Left ventricle myocardium inferior (tissue), 1 donor: Measurements from ENCODE around the gene ZNF570. TPM values are rescaled to one million over a fixed set of nuclear protein-coding genes. Genes with fewer than 3 reads are reported as not detected.

Source experiments
- DNase-seq: peaks from one replicate; pipeline ENCODE4 v3.0.0-alpha.2; 2020
- H3K27ac ChIP-seq: fragments of 200-600 bp; replicated peaks from 2 replicates; pipeline ENCODE4 v1.8.0; 2021
- H3K27me3 ChIP-seq: fragments of 200-600 bp; 2 replicates; pipeline ENCODE4 v1.8.0; 2021; ENCODE audit warnings: low read depth
- H3K36me3 ChIP-seq: fragments of 200-600 bp; 2 replicates; pipeline ENCODE4 v1.8.0; 2021
- H3K4me1 ChIP-seq: fragments of 200-600 bp; 2 replicates; pipeline ENCODE4 v1.8.0; 2021
- H3K4me3 ChIP-seq: fragments of 200-600 bp; 2 replicates; pipeline ENCODE4 v1.8.0; 2021; ENCODE audit warnings: mild to moderate bottlenecking, moderate library complexity
- H3K9me3 ChIP-seq: fragments of 200-600 bp; replicated peaks from 2 replicates; pipeline ENCODE4 v1.8.0; 2021
- intact Hi-C: fragments of 100-400 bp; cut with micrococcal nuclease; formaldehyde crosslinking; loops from one replicate; pipeline ENCODE4 v1.11.0; 2022
- total RNA-seq: library from RNA; stranded (reverse); fragmentation: NEBNext Ultra II Directional; extraction: Animal tissue kit (Norgen Biotek cat#: 25700); gene quantifications from one replicate; pipeline ENCODE4 v1.2.1, GENCODE V29; 2021
- TF ChIP-seq, protein P1 (sequence below): fragments of 200-600 bp; IDR thresholded peaks from 2 replicates; pipeline ENCODE4 v1.8.0; 2021; ENCODE audit warnings: antibody characterized with exemption, mild to moderate bottlenecking, borderline replicate concordance
- donor health status: DM: no; HTN: yes; CAD: no; lungs with severe emphysema.

The ZNF570 gene
- total RNA-seq, 1 donor from 2014 or later: 7.9 TPM

GRCh38 chr19:37519890-37520289 is 50.7 kb downstream of the ZNF570 start:
- TF ChIP-seq, protein P1, sequence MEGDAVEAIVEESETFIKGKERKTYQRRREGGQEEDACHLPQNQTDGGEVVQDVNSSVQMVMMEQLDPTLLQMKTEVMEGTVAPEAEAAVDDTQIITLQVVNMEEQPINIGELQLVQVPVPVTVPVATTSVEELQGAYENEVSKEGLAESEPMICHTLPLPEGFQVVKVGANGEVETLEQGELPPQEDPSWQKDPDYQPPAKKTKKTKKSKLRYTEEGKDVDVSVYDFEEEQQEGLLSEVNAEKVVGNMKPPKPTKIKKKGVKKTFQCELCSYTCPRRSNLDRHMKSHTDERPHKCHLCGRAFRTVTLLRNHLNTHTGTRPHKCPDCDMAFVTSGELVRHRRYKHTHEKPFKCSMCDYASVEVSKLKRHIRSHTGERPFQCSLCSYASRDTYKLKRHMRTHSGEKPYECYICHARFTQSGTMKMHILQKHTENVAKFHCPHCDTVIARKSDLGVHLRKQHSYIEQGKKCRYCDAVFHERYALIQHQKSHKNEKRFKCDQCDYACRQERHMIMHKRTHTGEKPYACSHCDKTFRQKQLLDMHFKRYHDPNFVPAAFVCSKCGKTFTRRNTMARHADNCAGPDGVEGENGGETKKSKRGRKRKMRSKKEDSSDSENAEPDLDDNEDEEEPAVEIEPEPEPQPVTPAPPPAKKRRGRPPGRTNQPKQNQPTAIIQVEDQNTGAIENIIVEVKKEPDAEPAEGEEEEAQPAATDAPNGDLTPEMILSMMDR: no peak
- intact Hi-C loops: no loop called here
- no peak for DNase-seq
- H3K27me3 ChIP-seq: no peaks in the 10 kb centered on the region
- no peak overlapping the region for H3K27ac ChIP-seq
- no peaks in the 10 kb centered on the region for H3K4me1 ChIP-seq
- peaks cover 57% of the 10 kb centered on the region for H3K9me3 ChIP-seq
- H3K4me3 ChIP-seq: no peak overlapping the region
- peaks cover 95% of the 10 kb centered on the region for H3K36me3 ChIP-seq

- intact Hi-C loops: no loop called here
- no peaks in the 10 kb centered on the region for H3K27me3 ChIP-seq
- H3K9me3 ChIP-seq: no peaks in the 10 kb centered on the region
- H3K27ac ChIP-seq: no peak overlapping the region
- no peak for DNase-seq
- H3K4me1 ChIP-seq: no peaks in the 10 kb centered on the region
- H3K36me3 ChIP-seq: peaks cover 74% of the 10 kb centered on the region
- TF ChIP-seq, protein P1: no peak
- H3K4me3 ChIP-seq: no peak overlapping the region
Observed at GRCh38 chr19:37537391-37537947, 68.3 kb downstream of the ZNF570 start.

Other genes with a start within 250 kb of the ZNF570 start
- gene ZNF527, start 98.3 kb upstream of the ZNF570 start, total RNA-seq: 6.2 TPM
- 6.5 TPM for gene ZNF569, start 1.9 kb upstream of the ZNF570 start, total RNA-seq
- gene ZNF793, start 37.6 kb downstream of the ZNF570 start, total RNA-seq: 7.1 TPM
- gene ZNF571, start 125.4 kb downstream of the ZNF570 start, total RNA-seq: 3.8 TPM
- 6.9 TPM for gene ZNF540, start 125.5 kb downstream of the ZNF570 start, total RNA-seq
- gene ZFP30, start 186.1 kb downstream of the ZNF570 start, total RNA-seq: 7.7 TPM